Caki2 (cell line): ENCODE measurements around the gene CLTC. TPM values are rescaled to one million over a fixed set of nuclear protein-coding genes. Genes with fewer than 3 reads are reported as not detected.

Experiments used
- DNase-seq: peaks from one replicate; pipeline ENCODE4 v3.0.0-alpha.2; 2015; ENCODE audit warnings: low read depth
- in situ Hi-C: cut with HindIII; loops from 2 replicates; pipeline ENCODE4 v1.10.0; 2016; ENCODE audit warnings: low sequenced_read_pairs, low pct_unique_long_range_greater_than_20kb, mixed read lengths
- total RNA-seq: library from RNA; depleted of rRNA; stranded (reverse); fragments of >200 nt; shearing (Covaris generic); gene quantifications from 2 replicates; pipeline ENCODE4 v1.2.3, GENCODE V29; 2014; ENCODE audit warnings: low replicate concordance

Gene CLTC
- total RNA-seq, 1 experiment from 2014 or later, result 284 TPM

DNA sequence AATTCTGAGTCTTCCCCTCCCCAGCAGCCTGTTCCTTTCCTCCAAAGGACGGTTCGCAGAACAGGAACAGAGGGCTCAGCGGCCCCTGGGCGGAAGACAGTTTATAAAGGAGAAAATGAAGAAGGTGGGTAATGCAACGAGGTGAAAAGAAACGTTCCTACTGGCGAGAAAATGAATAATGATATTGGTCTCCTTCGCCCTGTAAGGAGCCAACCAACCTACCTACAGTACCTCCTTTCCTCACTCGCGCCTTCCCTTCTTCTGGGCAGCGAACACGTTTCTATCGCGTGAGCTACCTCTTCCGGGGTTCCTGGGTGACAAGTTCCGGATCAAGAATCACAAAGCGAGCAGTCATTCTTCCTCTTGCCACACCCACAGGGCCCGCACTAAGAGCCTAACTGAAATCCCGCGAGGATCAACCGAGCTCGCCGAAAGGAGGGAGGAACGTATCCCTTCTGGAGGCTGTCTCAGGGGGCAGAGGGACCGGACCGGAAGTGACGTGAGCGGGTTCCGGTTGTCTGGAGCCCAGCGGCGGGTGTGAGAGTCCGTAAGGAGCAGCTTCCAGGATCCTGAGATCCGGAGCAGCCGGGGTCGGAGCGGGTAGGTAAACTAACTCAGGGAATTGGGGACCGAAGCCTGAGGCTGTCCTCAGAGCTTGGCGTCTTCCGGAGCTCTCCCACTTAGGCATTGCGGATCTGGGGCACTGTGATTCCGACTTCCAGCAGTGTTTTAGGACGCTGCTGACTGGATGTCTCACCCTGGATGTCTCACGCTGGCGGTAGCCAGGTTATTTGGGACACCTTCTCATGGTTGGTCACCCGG, 87.7 kb downstream of the CLTC start, which contains the start of the genes PTRH2 and VMP1:
Gene PTRH2, minus strand, starts transcription at position 282 of the 822 bp plus-strand sequence. CDS start 9,452 bp downstream, outside the sequence.
Gene VMP1, plus strand, starts transcription at position 506 of the 822 bp plus-strand sequence. CDS start 23,793 bp downstream, outside the sequence.
- peak; percentile 100 for DNase-seq
- in situ Hi-C loops, result no loop called here

DNA sequence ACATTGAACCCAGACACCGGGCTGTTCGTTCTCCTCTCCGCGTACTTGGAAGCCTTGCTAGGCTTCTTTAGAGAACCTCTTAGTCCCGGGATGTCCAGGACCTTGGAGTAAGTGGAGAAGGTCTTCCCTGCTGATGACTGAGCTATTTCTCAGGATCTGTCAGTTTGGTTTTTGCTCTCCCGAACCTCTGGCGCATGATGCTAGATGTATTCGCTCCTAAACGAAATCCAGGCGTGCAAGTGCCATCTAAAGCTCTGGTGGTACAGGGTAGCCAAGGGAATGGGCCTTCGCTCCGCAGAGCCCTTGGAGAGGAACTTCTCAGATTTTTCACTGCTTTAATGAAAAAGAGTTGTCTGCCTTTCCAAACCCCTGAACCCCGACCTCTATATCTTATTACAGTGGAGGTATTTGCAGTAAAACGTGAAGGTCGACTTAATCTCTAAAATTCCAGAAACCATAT, 88.3 kb downstream of the CLTC start:
- in situ Hi-C loops, result no loop called here
- DNase-seq, result no peak

DNA sequence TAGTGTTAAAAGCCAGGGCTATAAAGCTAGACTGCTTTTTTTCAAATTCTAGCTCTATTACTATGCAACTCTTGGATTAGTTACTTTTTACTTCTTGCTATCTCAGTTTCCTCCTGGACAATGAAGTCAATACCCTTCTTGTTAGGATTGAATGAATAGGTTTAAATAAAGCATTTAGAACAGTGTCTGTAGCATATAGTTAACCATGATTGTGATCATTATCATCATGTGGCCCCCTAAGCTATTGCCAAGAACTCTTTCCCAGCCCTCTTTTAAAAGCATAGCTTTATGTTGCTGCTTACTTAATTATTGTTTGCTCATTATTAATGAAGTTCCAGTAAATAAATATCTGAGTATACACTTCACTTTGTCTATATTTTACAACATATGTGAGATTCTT, 92.2 kb downstream of the CLTC start:
- DNase-seq, result no peak
- in situ Hi-C loops, result no loop called here

DNA sequence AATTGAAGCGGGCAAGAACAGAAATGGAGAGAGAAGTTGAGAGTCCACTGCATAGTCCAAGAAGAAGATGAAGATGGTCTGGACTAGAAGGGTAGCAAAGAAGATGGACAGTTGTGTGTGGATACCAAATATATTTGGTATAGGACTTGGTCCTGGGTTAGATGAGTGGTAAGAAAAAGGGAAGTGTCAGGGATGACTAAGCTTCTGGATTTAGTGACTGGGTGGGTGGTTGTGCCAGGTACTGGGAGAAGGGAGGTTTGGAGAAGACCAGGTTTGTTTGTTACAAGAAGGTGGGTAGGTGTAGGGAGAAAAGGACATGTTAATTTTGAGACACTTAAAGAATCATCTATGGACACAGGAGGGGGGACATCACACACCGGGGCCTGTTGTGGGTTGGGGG, 93.2 kb downstream of the CLTC start:
- DNase-seq, result no peak
- in situ Hi-C loops, result no loop called here

GRCh38 chr17:59714255-59714654, 94.6 kb downstream of the CLTC start:
- in situ Hi-C loops, result no loop called here
- no peak for DNase-seq

- in situ Hi-C loops, result no loop called here
Observed at GRCh38 chr17:59716427-59716826, 96.7 kb downstream of the CLTC start.

DNA sequence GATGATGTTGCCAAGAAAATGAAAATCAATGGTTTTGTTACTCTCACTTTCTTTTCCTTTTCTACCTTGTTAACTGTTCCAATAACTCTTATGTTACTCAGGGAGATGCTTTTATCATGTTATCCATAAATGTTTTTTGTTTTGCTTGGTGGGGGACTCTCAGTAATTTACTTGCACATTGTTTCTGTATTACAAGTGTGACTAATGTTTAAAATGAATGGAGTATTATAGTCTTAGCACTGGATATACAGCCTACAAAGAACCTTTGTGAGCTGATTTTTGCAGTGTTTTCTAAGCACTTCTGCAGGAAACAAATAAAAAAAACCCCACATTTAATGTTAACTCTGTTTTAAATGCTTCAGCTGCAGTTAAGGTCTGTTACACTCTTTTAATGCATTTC, 99.8 kb downstream of the CLTC start:
- in situ Hi-C loops, result no loop called here
- DNase-seq, result no peak

More at GRCh38 chr17:59716427-59716826, 96.7 kb downstream of the CLTC start:
- DNase-seq, result no peak

DNA sequence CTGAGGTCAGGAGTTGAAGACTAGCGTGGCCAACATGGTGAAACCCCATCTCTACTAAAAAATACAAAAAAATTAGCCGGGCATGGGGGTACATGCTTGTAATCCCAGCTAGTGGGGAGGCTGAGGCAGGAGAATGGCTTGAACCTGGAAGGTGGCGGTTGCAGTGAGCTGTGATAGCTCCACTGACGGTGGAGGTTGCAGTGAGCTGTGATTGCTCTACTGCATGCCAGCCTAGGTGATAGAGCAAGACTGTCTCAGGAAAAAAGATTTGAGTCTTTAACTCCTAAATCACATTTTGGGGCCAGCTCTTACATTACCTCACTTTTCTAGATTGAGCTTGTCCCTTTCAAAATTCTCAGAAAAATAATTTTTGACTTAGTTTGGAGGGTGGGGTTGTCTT, 102.9 kb downstream of the CLTC start:
- DNase-seq, result no peak
- in situ Hi-C loops, result no loop called here

GRCh38 chr17:59723041-59723440, 103.3 kb downstream of the CLTC start:
- in situ Hi-C loops, result no loop called here

DNA sequence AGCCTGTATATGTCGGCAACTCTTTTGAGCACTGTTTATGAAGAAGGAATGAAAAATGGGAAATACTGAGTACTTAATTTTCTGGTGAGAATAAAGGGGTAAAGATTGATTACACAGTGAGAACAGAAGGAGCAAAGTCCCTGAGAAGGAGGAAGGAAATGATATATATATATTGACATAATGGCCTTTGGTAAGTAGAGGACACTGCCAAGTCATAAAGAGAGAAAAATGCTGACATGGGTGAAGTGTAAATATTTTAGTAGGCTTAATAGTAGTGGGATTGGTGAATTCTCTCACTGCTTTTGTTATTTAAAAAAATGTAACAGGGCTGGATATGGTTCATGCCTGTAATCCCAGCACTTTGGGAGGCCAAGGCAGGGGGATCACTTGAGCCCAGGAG, 103.9 kb downstream of the CLTC start:
- in situ Hi-C loops, result no loop called here
- DNase-seq, result no peak

More at GRCh38 chr17:59723041-59723440, 103.3 kb downstream of the CLTC start:
- DNase-seq, result no peak

- no peak for DNase-seq
Observed at GRCh38 chr17:59725691-59726090, 106.0 kb downstream of the CLTC start.

GRCh38 chr17:59727817-59728533, 108.3 kb downstream of the CLTC start:
- in situ Hi-C loops, result no loop called here
- no peak for DNase-seq

More at GRCh38 chr17:59725691-59726090, 106.0 kb downstream of the CLTC start:
- in situ Hi-C loops, result no loop called here

- in situ Hi-C loops, result no loop called here
- DNase-seq, result no peak
Observed at GRCh38 chr17:59730268-59730834, 110.7 kb downstream of the CLTC start.

GRCh38 chr17:59733697-59734096, 114.0 kb downstream of the CLTC start:
- in situ Hi-C loops, result no loop called here
- DNase-seq, result no peak

GRCh38 chr17:59734226-59734625, 114.5 kb downstream of the CLTC start:
- in situ Hi-C loops, result no loop called here

GRCh38 chr17:59737324-59737723, 117.6 kb downstream of the CLTC start:
- in situ Hi-C loops, result no loop called here
- DNase-seq, result no peak

More at GRCh38 chr17:59734226-59734625, 114.5 kb downstream of the CLTC start:
- no peak for DNase-seq

DNA sequence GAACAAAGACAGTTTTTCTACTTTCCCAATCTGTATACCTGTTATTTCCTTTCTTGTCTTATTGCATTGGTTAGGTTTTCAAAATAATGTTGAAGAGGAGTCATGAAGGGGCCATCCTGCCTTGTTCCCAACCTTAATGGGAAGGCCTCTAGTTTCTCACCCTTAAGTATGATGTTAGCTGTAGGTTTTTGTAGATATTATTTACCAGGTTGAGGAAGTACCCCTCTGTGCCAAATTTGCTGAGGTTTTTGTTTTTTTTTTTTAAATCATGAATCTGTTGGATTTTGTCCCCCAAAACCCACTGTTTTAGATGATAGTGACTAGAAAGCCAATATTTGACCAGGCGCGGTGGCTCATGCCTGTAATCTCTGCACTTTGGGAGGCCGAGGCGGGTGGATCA, 124.1 kb downstream of the CLTC start:
- in situ Hi-C loops, result no loop called here
- no peak for DNase-seq

DNA sequence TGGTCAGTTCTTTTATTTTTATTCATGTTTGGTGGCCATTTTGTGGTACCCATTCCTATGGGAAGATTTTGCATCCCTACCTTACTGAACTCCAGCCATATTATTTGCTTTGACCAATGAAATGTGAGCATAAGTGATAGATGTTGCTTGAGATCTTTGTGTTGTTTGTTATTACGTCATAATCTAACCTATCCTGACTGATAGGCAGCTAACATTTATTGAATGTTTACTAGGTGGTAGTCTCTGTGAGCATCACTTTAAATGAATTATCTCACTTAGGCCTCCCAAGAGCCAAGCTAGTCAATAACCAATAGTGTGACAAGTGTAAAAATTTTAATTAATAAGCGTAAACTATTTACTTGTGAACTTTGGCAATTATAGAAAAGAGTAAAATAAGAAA, 125.3 kb downstream of the CLTC start:
- no peak for DNase-seq
- in situ Hi-C loops, result no loop called here
